Neutrophil (primary cell): Measurements from ENCODE around the gene BHLHE23.
"Not testable (repeated sequence)": the region's sequence is repeated elsewhere in the genome, so short reads cannot be mapped to it uniquely, and the experiment has no call there.

ENCODE experiments used
- H3K27ac ChIP-seq: fragments of 200-600 bp; sonication (generic); 2 replicates; pipeline ENCODE4 v1.5.1; 2016; ENCODE audit warnings: mild to moderate bottlenecking, moderate library complexity
- H3K27me3 ChIP-seq: fragments of 200-600 bp; sonication (generic); 2 replicates; pipeline ENCODE4 v1.6.0; 2016; ENCODE audit warnings: mild to moderate bottlenecking
- H3K36me3 ChIP-seq: fragments of 200-600 bp; sonication (generic); 2 replicates; pipeline ENCODE4 v1.5.1; 2017
- H3K4me1 ChIP-seq, 2 experiments: fragments of 200-600 bp in 1 of 2; sonication (generic) in 1 of 2; 1 replicate in 1 of 2; 2 replicates in 1 of 2; pipeline versions ENCODE4 v1.5.1 to v1.6.1; 2013 to 2016; ENCODE audit warnings: low read depth in 1 of 2, low read length in 1 of 2, mild to moderate bottlenecking in 1 of 2, moderate library complexity in 1 of 2; ENCODE audit not compliant: control insufficient read depth in 1 of 2, insufficient read depth in 1 of 2
- H3K4me3 ChIP-seq, 2 experiments: fragments of 200-600 bp in 1 of 2; sonication (generic) in 1 of 2; 1 replicate in 1 of 2; 2 replicates in 1 of 2; pipeline ENCODE4 v1.5.1; 2013 to 2016; ENCODE audit warnings: low read depth in 1 of 2, low read length in 1 of 2, mild to moderate bottlenecking in 1 of 2, moderate library complexity in 1 of 2
- H3K9me3 ChIP-seq: fragments of 200-600 bp; sonication (generic); 2 replicates; pipeline ENCODE4 v1.5.1; 2016
- TF ChIP-seq, protein P1 (sequence below): fragments of 200-600 bp; sonication (generic); IDR thresholded peaks from 2 replicates; pipeline ENCODE4 v1.5.1; 2016; ENCODE audit warnings: antibody characterized with exemption

The BHLHE23 gene

DNA sequence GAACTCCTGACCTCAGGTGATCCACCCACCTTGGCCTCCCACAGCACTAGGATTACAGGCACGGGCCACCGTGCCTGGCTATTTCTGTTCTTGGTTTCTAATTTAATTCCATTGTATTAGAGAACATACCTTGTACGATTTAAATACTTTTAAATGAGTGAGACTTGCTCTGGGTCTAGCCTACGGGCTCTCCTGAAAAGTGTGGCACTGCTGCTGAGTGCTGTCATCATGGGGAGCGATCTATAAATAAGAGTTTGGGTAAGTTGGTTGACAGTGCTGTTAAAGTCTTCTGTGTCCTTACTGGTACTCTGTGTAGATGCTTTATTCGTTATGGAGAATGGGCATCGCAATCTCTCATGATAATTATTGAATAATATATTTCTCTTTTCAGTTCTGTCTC is 35.0 kb upstream of the BHLHE23 start:
- H3K4me1 ChIP-seq, result no peaks in the 10 kb centered on the region

GRCh38 chr20:63037669-63038268 is 31.0 kb upstream of the BHLHE23 start:
- H3K4me1 ChIP-seq, result no peaks in the 10 kb centered on the region
- H3K36me3 ChIP-seq, result no peaks in the 10 kb centered on the region
- H3K9me3 ChIP-seq, result no peaks in the 10 kb centered on the region
- TF ChIP-seq, protein P1, sequence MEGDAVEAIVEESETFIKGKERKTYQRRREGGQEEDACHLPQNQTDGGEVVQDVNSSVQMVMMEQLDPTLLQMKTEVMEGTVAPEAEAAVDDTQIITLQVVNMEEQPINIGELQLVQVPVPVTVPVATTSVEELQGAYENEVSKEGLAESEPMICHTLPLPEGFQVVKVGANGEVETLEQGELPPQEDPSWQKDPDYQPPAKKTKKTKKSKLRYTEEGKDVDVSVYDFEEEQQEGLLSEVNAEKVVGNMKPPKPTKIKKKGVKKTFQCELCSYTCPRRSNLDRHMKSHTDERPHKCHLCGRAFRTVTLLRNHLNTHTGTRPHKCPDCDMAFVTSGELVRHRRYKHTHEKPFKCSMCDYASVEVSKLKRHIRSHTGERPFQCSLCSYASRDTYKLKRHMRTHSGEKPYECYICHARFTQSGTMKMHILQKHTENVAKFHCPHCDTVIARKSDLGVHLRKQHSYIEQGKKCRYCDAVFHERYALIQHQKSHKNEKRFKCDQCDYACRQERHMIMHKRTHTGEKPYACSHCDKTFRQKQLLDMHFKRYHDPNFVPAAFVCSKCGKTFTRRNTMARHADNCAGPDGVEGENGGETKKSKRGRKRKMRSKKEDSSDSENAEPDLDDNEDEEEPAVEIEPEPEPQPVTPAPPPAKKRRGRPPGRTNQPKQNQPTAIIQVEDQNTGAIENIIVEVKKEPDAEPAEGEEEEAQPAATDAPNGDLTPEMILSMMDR, result no peak
- H3K27ac ChIP-seq, result no peak overlapping the region
- no peak overlapping the region for H3K4me3 ChIP-seq
- H3K27me3 ChIP-seq, result peaks cover 90% of the 10 kb centered on the region

More for the DNA sequence above, 35.0 kb upstream of the BHLHE23 start:
- H3K27ac ChIP-seq, result no peak overlapping the region
- TF ChIP-seq, protein P1, result no peak
- peaks cover 52% of the 10 kb centered on the region for H3K27me3 ChIP-seq
- H3K4me3 ChIP-seq, result no peak overlapping the region
- H3K36me3 ChIP-seq, result no peaks in the 10 kb centered on the region
- no peaks in the 10 kb centered on the region for H3K9me3 ChIP-seq

DNA sequence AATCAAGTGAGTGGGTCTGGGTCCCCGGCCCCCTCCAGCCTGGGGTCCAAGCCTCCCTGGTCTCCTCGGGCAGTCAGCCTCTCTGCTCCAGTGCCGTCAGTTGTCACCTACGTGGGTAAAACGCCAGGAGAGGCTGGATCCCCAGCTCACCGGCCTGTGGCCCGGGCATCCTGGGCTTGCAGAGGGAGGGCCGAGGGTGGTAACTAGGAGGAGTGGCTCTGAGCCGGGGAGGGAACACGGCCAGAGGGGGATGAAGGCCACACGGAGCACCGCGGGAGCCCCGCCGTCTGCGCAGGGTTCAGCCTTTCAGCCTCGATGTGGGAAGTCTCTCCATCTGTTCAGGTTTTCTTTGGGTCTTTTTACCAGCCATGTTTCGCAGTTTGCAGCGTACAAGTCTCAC is 29.5 kb upstream of the BHLHE23 start:
- H3K27me3 ChIP-seq, result peaks cover 90% of the 10 kb centered on the region
- H3K36me3 ChIP-seq, result no peaks in the 10 kb centered on the region
- no peak overlapping the region for H3K27ac ChIP-seq
- no peaks in the 10 kb centered on the region for H3K4me1 ChIP-seq
- TF ChIP-seq, protein P1, result no peak
- no peak overlapping the region for H3K4me3 ChIP-seq
- no peaks in the 10 kb centered on the region for H3K9me3 ChIP-seq

DNA sequence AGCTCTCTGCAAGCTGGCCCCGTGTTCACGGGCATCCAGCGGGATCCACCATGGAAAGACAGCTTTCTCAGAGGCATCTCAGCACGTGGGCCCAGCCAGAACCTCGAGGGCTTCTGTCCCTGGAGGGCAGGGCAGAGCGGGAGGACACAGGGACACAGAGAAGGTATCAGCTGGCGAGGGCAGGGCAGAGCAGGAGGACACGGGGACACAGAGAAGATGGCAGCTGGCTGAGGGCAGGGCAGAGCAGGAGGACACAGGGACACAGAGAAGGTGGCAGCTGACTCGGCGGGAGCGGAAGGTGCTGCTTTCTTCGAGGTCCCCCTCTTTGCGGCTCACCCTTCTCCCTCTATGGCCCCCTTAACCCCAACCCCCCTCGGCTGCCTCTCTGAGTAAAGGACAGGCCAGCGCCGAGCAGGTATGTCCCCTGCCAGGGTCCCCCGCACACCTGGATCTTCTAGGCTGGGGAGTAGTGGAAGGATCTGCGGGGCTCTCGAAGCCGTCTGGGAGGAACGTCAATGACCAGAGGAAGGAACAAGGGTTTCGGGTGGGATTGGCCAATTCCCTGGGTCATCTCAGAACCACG is 28.9 kb upstream of the BHLHE23 start:
- Histone ChIP-seq H3K27ac (no peak overlapping the region), H3K27me3 (peaks cover 90% of the 10 kb centered on the region), H3K4me1 (no peaks in the 10 kb centered on the region), H3K9me3 (no peaks in the 10 kb centered on the region), H3K36me3 (no peaks in the 10 kb centered on the region), H3K4me3 (no peak overlapping the region)
- TF ChIP-seq, protein P1, result no peak

GRCh38 chr20:63034710-63035602 is 28.2 kb upstream of the BHLHE23 start:
- H3K4me3 ChIP-seq, H3K4me1 ChIP-seq, H3K27ac ChIP-seq, H3K9me3 ChIP-seq, H3K36me3 ChIP-seq: not testable (repeated sequence)
- H3K27me3 ChIP-seq, result peaks cover 90% of the 10 kb centered on the region
